NCI-H1105 treated with DMSO at 0.1 percent for 48 hours (cell line): Measurements from ENCODE around the gene PRKCE.

ENCODE experiments used
- DNase-seq: peaks from one replicate; lab custom pipeline; 2025; lab: John Stamatoyannopoulos, UW

PRKCE gene

GRCh38 chr2:46076251-46076650, 424.8 kb downstream of the PRKCE start:
- DNase-seq = no peak

GRCh38 chr2:46076875-46077274, 425.4 kb downstream of the PRKCE start:
- DNase-seq = no peak

- DNase-seq = no peak
These were observed 426.1 kb downstream of the PRKCE start for GRCh38 chr2:46077522-46078107.

GRCh38 chr2:46079985-46080560, 428.6 kb downstream of the PRKCE start:
- no peak for DNase-seq

GRCh38 chr2:46082531-46083485, 431.3 kb downstream of the PRKCE start:
- no peak for DNase-seq

GRCh38 chr2:46086578-46087070, 435.1 kb downstream of the PRKCE start:
- DNase-seq = no peak

- no peak for DNase-seq
These were observed 436.0 kb downstream of the PRKCE start for GRCh38 chr2:46087492-46087891.

GRCh38 chr2:46091004-46091403, 439.5 kb downstream of the PRKCE start:
- DNase-seq = no peak

- no peak for DNase-seq
These were observed 440.6 kb downstream of the PRKCE start for GRCh38 chr2:46091961-46092667.

- no peak for DNase-seq
These were observed 443.2 kb downstream of the PRKCE start for GRCh38 chr2:46094689-46095088.

GRCh38 chr2:46095830-46096229, 444.4 kb downstream of the PRKCE start:
- DNase-seq = no peak

- no peak for DNase-seq
These were observed 444.8 kb downstream of the PRKCE start for GRCh38 chr2:46096260-46096659.

- peak; percentile 38 for DNase-seq
These were observed 446.4 kb downstream of the PRKCE start for GRCh38 chr2:46097714-46098480.

- DNase-seq = no peak
These were observed 447.2 kb downstream of the PRKCE start for GRCh38 chr2:46098621-46099062.

GRCh38 chr2:46101557-46102220, 450.2 kb downstream of the PRKCE start:
- DNase-seq = no peak

GRCh38 chr2:46106690-46107089, 455.2 kb downstream of the PRKCE start:
- DNase-seq = no peak

- no peak for DNase-seq
These were observed 463.5 kb downstream of the PRKCE start for GRCh38 chr2:46114996-46115395.

- DNase-seq = no peak
These were observed 464.7 kb downstream of the PRKCE start for GRCh38 chr2:46116150-46116549.

- DNase-seq = no peak
These were observed 465.1 kb downstream of the PRKCE start for GRCh38 chr2:46116553-46116991.

- DNase-seq = no peak
These were observed 465.9 kb downstream of the PRKCE start for GRCh38 chr2:46117379-46117778.

- DNase-seq = no peak
These were observed 466.5 kb downstream of the PRKCE start for GRCh38 chr2:46117994-46118393.
